Ramos (cell line): ENCODE results near the gene GH2.

ENCODE experiments used
- in situ Hi-C: fragments of 300-500 bp; cut with MboI; formaldehyde crosslinking; loops from one replicate; pipeline ENCODE4 v1.14.3; 2022; ENCODE audit warnings: low sequenced_read_pairs; ENCODE audit not compliant: unreplicated experiment

GH2 gene

DNA sequence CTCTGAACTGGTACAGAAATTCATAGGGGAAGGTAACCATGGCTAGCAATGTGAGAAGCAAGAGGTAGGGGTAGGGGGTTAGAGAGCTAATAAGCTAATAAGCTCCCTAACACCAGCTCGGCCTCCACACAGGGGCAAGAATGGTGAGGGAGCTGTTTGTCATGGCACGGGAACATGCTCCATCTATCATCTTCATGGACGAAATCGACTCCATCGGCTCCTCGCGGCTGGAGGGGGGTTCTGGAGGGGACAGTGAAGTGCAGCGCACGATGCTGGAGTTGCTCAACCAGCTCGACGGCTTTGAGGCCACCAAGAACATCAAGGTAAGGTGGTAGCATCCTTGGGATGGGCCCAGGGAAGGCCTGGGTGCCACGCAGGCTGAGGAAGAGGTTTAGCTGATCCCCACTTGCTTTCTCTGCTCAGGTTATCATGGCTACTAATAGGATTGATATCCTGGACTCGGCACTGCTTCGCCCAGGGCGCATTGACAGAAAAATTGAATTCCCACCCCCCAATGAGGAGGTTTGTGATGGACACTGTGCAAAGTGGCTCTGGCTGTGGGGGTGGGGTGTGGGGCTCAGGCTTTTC, 50.7 kb downstream of the GH2 start:
- in situ Hi-C loops = no loop called here

DNA sequence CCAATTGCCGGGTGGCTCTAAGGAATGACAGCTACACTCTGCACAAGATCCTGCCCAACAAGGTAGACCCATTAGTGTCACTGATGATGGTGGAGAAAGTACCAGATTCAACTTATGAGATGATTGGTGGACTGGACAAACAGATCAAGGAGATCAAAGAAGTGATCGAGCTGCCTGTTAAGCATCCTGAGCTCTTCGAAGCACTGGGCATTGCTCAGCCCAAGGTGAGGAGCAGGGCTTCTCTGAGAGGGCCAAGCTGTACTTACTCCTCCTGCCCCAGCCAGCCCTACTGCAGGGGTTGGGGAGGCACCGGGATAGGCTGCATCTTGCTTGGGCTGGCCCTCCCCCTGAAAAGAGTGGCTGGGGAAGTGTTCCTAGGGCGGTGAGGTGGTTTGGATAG, 51.5 kb downstream of the GH2 start:
- in situ Hi-C loops = no loop called here
